ENCODE results near the gene ADAT1. TPM values are rescaled to one million over a fixed set of nuclear protein-coding genes. Genes with fewer than 3 reads are reported as not detected.
"Not testable (repeated sequence)": the region's sequence is repeated elsewhere in the genome, so short reads cannot be mapped to it uniquely, and the experiment has no call there.

ADAT1 gene
- total RNA-seq, 1 donor from 2014 or later, result 71.4 TPM

- no peak for TF ChIP-seq CTCF (conservative IDR thresholded peaks at IDR 0.05; ENCODE audit: low read depth, low read length)
- DNase-seq (ENCODE audit: low read depth), result no peak
- H3K4me3 ChIP-seq (ENCODE audit: low read depth, low read length), result no peak overlapping the region
These were observed 8.8 kb downstream of the ADAT1 start for GRCh38 chr16:75614066-75614897.

GRCh38 chr16:75606507-75606906 lies 16.6 kb downstream of the ADAT1 start:
- DNase-seq (ENCODE audit: low read depth), result no peak
- no peak for TF ChIP-seq CTCF (conservative IDR thresholded peaks at IDR 0.05; ENCODE audit: low read depth, low read length)
- H3K4me3 ChIP-seq (ENCODE audit: low read depth, low read length), result no peak overlapping the region

GRCh38 chr16:75603241-75603640 lies 19.8 kb downstream of the ADAT1 start:
- H3K4me3 ChIP-seq (ENCODE audit: low read depth, low read length), result no peak overlapping the region
- no peak for TF ChIP-seq CTCF (conservative IDR thresholded peaks at IDR 0.05; ENCODE audit: low read depth, low read length)
- no peak for DNase-seq (ENCODE audit: low read depth)

DNA sequence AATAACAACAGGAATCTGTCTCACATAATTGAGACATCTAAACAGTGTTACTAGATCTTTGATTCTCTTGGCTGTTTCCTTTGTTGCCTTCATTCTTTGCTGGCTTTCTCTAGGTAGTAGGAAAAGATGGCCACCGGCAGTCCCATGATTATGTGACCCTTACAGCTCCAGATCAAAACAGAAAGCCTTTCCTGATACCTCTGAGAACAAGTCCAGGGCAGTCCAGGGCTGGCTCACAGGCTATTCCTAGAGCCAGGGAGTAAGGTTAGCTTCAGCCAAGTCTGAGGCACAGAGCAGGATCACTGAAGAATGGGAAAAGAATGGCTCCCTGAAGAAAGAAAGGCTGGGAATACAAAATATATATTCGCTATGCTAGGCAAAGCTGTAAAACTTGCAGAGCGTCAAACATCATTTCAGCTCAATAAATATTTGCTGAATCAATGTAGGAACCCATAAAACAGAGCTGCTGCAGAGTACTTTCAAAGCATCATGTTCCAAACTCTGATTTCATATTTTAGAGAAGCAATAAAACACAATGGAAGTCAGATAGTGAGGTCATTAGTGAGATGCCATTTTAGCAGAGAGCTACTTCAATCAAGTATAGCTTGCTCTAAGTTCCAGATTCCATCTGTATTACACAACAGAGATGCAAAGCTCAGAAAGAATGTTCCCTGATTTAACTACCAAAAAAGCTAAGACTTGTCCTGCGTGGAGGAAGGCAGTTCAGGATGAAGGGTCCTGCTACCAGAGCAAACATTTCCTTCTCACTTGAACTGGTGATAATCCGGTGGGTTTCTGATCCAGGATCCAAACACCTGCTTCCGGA lies 23.4 kb downstream of the ADAT1 start:
- TF ChIP-seq CTCF (conservative IDR thresholded peaks at IDR 0.05; ENCODE audit: low read depth, low read length), result no peak
- H3K4me3 ChIP-seq (ENCODE audit: low read depth, low read length), result no peak overlapping the region
- no peak for DNase-seq (ENCODE audit: low read depth)

GRCh38 chr16:75593825-75594820 lies 29.0 kb downstream of the ADAT1 start:
- no peak overlapping the region for H3K4me3 ChIP-seq (ENCODE audit: low read depth, low read length)
- no peak for TF ChIP-seq CTCF (conservative IDR thresholded peaks at IDR 0.05; ENCODE audit: low read depth, low read length)
- DNase-seq (ENCODE audit: low read depth), result no peak

DNA sequence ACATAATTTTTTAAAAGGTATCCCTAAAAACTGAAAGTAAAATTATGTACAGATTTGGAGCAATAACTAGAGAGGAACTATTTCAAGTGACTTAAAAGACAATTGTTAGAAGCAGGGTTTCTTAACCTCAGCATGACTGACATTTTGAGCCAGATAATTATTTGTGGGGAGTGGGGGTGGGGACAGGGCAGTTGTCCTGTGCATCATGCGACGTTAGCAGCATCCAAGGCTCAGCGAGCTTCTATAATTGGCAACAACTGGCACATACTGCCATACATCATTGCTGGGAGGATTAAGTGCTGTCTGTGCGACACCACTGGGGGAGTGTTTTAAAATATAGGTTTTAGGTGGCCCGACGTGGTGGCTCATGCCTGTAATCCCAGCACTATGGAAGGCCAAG lies 29.8 kb downstream of the ADAT1 start:
- TF ChIP-seq CTCF (conservative IDR thresholded peaks at IDR 0.05; ENCODE audit: low read depth, low read length), result no peak
- H3K4me3 ChIP-seq (ENCODE audit: low read depth, low read length), result no peak overlapping the region
- no peak for DNase-seq (ENCODE audit: low read depth)

DNA sequence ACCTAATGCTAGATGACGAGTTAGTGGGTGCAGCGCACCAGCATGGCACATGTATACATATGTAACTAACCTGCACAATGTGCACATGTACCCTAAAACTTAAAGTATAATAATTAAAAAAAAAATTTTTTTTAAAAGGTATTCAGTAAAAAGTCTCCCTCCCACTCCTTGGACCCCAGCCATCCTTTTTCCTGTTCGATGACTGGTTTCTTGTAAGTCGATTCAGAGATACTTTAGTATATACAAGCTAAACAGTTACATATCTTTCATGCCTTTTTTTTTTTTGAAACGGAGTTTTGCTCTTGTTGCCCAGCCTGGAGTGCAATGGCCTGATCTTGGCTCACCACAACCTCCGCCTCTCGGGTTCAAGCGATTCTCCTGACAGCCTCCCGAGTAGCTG lies 31.2 kb downstream of the ADAT1 start:
- not testable (repeated sequence) for H3K4me3 ChIP-seq (ENCODE audit: low read depth, low read length); DNase-seq (ENCODE audit: low read depth)
